IPS-11a (cell line): ENCODE results near the gene APOO.
"Not testable (repeated sequence)": the region's sequence is repeated elsewhere in the genome, so short reads cannot be mapped to it uniquely, and the experiment has no call there.

ENCODE experiments used
- H3K4me3 ChIP-seq: one replicate; pipeline ENCODE4 v1.5.1; 2013; ENCODE audit warnings: low read depth, low read length, control low read depth

The APOO gene

GRCh38 chrX:23861215-23861896 lies 46.4 kb downstream of the APOO start:
- H3K4me3 ChIP-seq = no peak overlapping the region

GRCh38 chrX:23859238-23859637 lies 48.5 kb downstream of the APOO start:
- not testable (repeated sequence) for H3K4me3 ChIP-seq

GRCh38 chrX:23857935-23858334 lies 49.8 kb downstream of the APOO start:
- no peak overlapping the region for H3K4me3 ChIP-seq

DNA sequence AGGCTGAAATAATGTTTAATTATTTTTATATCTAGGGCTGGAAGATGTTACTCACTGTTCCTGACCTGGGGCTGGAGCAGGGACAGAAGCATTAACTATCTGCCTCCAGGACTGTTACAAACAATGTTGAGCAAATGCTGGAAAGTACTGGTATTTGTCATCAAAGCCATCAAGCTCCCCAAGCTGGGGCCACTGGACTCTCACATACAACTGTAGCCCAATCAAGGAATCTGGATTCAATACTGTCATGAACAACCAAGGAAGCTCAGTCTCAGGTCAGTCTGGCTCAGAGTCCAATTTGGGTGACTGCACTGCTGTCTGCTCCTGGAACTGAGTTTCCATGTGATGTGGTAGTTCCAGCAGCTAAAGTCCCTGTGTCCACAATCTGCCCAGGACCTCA lies 50.4 kb downstream of the APOO start:
- H3K4me3 ChIP-seq = no peak overlapping the region

DNA sequence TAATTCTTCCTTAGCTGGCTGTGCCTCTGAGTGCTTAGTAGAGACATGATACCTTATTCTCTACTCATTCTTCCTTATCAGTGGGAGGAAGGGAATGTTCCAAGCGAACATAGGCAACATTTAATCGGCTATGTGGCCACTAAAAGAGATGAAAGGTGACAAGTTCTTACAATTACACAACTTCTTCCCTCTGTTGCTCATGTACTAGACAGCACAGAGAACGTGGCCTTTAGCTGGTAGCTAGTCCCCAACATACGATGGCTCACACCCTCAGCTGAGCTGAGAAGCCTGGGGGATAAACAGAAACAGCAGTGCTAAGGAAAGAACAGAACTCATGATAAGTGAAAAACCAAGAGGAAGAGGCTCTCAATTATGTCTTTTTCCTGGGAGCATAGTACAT lies 52.2 kb downstream of the APOO start:
- no peak overlapping the region for H3K4me3 ChIP-seq

GRCh38 chrX:23854945-23855344 lies 52.8 kb downstream of the APOO start:
- H3K4me3 ChIP-seq = no peak overlapping the region

GRCh38 chrX:23854122-23854521 lies 53.6 kb downstream of the APOO start:
- H3K4me3 ChIP-seq = no peak overlapping the region

- H3K4me3 ChIP-seq = no peak overlapping the region
These were observed 56.2 kb downstream of the APOO start for GRCh38 chrX:23851544-23851943.

DNA sequence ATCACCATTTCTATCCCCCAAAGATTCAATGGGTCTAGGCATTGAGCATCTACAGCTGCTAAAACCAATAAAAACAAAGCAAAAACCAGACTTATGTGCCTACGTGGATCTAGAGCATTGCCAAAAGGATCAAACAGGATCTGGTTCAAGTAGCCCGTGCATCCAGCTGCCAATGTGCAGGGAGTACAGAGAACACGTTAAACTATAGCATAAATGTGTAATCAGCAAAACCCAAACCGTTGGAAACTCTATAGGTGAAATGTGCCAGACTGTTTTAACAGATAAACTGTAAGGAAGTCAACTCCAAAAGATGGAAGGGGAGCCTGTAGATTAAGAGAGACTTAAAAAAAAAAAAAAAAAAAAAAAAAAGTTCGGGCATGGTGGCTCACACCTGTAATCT lies 58.5 kb downstream of the APOO start:
- no peak overlapping the region for H3K4me3 ChIP-seq

- H3K4me3 ChIP-seq = no peak overlapping the region
These were observed 62.4 kb downstream of the APOO start for GRCh38 chrX:23845351-23845817.

DNA sequence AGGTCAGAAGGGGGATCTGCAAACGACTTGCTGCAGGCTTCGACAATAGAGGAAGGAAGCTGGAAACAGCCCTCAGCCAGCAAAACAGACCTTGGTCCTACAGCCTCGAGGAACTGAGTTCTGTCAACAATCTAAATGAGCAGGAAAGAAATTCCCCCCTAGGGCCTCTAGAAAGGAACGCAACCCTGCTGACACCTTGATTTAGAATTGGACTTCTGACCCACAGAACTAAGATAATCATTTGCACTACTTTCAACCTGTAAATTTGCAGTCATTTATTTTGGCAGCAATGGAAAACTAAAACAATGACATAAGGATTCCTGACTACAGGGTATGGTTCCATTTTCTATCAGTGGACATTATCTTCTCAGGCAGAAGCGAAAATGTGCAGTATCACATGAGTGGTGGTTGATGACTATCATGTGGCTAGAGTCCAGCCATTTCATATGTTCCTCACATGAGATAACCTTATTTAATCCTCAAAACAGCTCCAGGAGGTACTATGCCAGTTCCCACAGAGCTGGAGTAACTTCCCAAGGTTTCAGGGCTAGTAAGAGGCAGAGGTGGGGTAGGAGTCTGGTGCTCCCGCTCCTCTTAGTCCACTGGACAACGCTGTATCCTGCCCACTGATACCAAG lies 63.1 kb downstream of the APOO start:
- H3K4me3 ChIP-seq = no peak overlapping the region

DNA sequence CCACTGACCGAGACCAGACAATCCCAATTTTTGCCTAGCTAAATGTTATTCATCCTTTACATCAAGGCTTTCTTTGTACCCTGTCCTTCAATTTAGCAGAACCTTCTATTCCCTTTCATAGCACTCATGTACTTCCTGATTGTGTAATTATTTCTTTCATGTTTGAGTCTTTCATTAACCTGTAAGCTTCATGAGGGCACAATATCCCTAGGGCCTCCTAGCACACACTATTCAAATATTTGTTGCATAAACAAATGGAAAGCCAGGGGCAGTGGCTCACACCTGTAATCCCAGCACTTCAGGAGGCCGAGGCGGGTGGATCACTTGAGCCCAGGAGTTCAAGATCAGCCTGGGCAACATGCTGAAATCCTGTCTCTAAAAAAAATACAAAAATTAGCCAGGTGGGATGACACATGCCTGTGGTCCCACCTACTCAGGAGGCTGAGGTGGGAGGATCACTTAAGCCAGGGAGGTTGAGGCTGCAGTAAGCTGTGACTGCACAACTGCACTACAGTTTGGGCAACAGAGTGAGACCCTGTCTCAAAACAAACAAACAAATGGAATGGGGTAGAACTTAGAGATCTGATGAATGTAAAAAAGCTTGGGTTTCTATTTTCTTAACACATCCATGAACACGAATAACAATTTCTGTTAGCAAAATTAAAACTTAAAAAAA lies 65.8 kb downstream of the APOO start:
- H3K4me3 ChIP-seq = no peak overlapping the region

DNA sequence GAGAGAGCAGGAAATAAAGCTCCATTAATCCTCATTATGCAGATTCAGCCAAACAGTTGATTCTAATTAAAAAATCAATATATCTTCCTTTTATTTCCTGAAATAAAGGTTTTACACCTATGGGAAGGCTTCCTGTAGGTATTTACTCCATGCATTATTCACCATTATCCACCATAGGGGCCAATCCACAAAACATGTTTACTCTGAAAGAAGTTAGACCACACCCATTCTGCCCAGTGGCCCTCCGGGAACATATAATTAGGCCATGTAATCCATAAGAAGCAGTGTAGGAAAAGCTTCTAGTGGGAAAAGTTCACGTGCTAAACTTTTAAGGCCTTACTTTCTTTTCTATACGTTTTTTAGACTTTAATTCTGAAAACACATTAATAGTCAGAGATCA lies 67.1 kb downstream of the APOO start:
- H3K4me3 ChIP-seq = no peak overlapping the region

DNA sequence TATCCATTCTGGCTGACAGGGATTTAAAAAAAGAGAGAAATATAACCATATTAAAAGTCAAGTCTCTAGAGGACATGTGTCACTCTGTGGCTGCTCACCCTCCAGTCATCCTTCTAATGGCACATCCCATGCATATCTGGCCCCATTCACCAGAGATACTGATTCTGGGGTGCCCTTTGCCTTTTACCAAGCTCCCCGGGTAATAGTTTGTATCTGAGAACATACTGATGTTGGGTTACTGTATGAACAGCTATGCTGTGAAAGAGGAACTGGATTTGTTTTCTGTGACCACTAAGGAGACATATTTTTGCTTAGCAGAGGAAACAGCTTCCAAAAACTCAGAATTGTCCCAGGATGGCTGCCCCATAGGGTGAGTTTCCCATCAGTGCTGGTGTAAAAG lies 68.8 kb downstream of the APOO start:
- H3K4me3 ChIP-seq = no peak overlapping the region

DNA sequence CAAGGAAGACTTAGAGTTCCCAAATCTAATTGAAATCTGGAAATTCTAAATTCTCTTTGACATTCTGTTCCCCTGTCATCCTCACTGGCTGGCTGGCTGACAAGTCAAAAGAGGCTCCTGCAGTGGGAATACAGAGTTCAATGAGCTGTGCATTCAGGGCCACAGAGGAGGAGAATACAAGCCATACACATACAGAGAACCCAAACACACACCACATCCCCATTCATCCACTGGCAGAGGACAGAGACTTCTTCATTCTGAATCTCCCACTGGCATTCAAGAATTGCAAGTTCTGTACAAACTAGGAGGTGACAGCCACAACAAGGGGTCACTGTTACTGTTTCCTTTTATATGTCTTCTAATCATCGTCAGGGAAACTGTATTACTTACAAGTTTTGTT lies 75.0 kb downstream of the APOO start:
- no peak overlapping the region for H3K4me3 ChIP-seq

DNA sequence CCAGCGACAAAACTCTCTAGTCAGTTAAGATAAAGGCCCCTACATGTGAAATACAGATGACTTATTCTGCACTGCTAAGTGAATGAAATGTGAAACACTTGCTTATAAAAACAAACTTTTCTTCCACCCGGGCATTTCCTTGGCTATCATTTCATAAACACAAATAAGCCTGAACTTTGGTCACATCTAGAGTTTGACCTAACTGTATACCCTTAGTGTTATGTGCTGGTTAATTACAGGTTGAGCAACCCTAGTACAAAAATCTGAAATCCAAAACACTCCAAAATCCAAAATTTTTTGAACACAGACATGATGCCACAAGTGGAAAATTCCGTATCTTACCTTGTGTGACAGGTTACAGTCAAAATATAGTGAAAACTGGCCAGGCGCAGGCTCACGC lies 78.9 kb downstream of the APOO start:
- no peak overlapping the region for H3K4me3 ChIP-seq

GRCh38 chrX:23826653-23827052 lies 81.1 kb downstream of the APOO start:
- H3K4me3 ChIP-seq = no peak overlapping the region

GRCh38 chrX:23826216-23826615 lies 81.5 kb downstream of the APOO start:
- H3K4me3 ChIP-seq = no peak overlapping the region

GRCh38 chrX:23825675-23826074 lies 82.1 kb downstream of the APOO start:
- no peak overlapping the region for H3K4me3 ChIP-seq

GRCh38 chrX:23822841-23823240 lies 84.9 kb downstream of the APOO start:
- no peak overlapping the region for H3K4me3 ChIP-seq

DNA sequence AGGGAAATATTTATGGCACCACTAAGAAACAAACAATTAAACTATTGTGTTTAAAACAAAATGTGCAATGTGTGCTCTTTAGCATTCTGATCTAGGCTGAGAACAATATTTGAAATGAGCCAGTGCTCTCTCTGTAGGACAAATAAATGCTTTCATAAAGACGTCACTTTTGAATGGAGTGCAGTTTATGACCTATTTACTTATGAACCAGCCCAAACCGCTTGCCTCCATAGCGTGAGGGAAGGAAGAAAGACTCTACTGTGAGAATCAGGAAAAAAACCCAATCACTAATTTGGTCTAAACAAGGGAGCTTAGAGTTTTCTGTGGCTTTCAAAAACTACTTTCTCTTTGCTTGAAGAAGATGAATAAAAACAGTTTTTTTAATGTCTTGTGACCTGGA lies 85.3 kb downstream of the APOO start:
- H3K4me3 ChIP-seq = no peak overlapping the region

DNA sequence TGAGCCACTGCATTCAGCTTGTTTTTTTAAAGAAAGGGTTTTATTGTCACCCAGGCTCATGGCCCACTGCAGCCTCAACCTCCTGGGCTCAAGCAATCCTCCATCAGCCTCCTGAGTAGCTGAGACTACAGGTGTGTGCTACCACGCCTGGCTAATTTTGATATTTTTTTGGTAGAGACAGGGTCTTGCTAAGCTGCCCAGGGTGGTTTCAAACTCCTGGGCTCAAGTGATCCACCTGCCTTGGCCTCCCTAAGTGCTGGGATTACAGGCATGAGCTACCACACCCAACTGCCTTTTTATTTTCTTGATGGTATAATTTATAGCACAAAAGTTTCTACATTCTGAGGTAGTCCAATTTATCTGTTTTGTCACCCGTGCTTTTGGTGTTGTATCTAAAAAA lies 85.9 kb downstream of the APOO start:
- H3K4me3 ChIP-seq = no peak overlapping the region
